OCI-LY1 (cell line): ENCODE data around the gene AGAP1.

Source experiments
- H2AFZ ChIP-seq: fragments of 200-600 bp; sonication (generic), shearing (Covaris generic); 2 replicates; pipeline ENCODE4 v1.6.0; 2014; ENCODE audit warnings: antibody characterized with exemption, mild to moderate bottlenecking, low read length
- H3F3A ChIP-seq: fragments of 200-600 bp; sonication (generic), shearing (Covaris generic); 2 replicates; pipeline ENCODE4 v1.6.0; 2014; ENCODE audit warnings: mild to moderate bottlenecking, antibody characterized with exemption, low read length, moderate library complexity; ENCODE audit not compliant: insufficient read depth
- H3K27ac ChIP-seq: fragments of 200-600 bp; sonication (generic); 2 replicates; pipeline ENCODE4 v1.5.1; 2014; ENCODE audit warnings: low read length, mixed run types, mild to moderate bottlenecking, low read depth; ENCODE audit not compliant: poor library complexity, severe bottlenecking
- H3K27me3 ChIP-seq: fragments of 200-600 bp; sonication (generic); 2 replicates; pipeline ENCODE4 v1.6.0; 2014; ENCODE audit warnings: antibody characterized with exemption, mild to moderate bottlenecking, low read length, moderate library complexity; ENCODE audit not compliant: insufficient read depth
- H3K36me3 ChIP-seq: fragments of 200-600 bp; sonication (generic); 2 replicates; pipeline ENCODE4 v1.6.1; 2014; ENCODE audit warnings: mild to moderate bottlenecking, antibody characterized with exemption, low read length, moderate library complexity, mixed read lengths; ENCODE audit not compliant: insufficient read depth
- H3K4me1 ChIP-seq: fragments of 200-600 bp; sonication (generic); 2 replicates; pipeline ENCODE4 v1.5.1; 2014; ENCODE audit warnings: mild to moderate bottlenecking, low read length, moderate library complexity; ENCODE audit not compliant: insufficient read depth, severe bottlenecking
- H3K4me2 ChIP-seq: fragments of 200-600 bp; sonication (generic), shearing (Covaris generic); 2 replicates; pipeline ENCODE4 v1.6.1; 2014; ENCODE audit warnings: low read length
- H3K4me3 ChIP-seq: fragments of 200-600 bp; sonication (generic); 2 replicates; pipeline ENCODE4 v1.5.1; 2014; ENCODE audit warnings: low read length, low read depth, mild to moderate bottlenecking, mixed read lengths; ENCODE audit not compliant: poor library complexity, severe bottlenecking
- H3K79me2 ChIP-seq: fragments of 200-600 bp; shearing (Covaris generic); 2 replicates; pipeline ENCODE4 v1.6.1; 2016; ENCODE audit warnings: mixed run types, low read length, mixed read lengths; ENCODE audit not compliant: insufficient read depth
- H3K9ac ChIP-seq: fragments of 200-600 bp; sonication (generic), shearing (Covaris generic); 2 replicates; pipeline ENCODE4 v1.6.1; 2014; ENCODE audit warnings: mild to moderate bottlenecking, low read length, mixed read lengths
- H3K9me2 ChIP-seq: fragments of 200-600 bp; sonication (generic), shearing (Covaris generic); 2 replicates; pipeline ENCODE4 v1.6.1; 2014; ENCODE audit warnings: low read depth, mild to moderate bottlenecking, low read length, mixed read lengths
- H3K9me3 ChIP-seq: fragments of 200-600 bp; shearing (Covaris generic); 2 replicates; pipeline ENCODE4 v1.6.1; 2014; ENCODE audit warnings: low read length, mixed read lengths
- H4K20me1 ChIP-seq: fragments of 200-600 bp; sonication (generic), shearing (Covaris generic); 2 replicates; pipeline ENCODE4 v1.6.0; 2016; ENCODE audit warnings: mild to moderate bottlenecking, low read length; ENCODE audit not compliant: insufficient read depth
- EZH2 ChIP-seq: fragments of 200-600 bp; sonication (generic), shearing (Covaris generic); IDR thresholded peaks from 2 replicates; pipeline ENCODE4 v1.8.0; 2017; ENCODE audit warnings: borderline replicate concordance, mixed run types, mild to moderate bottlenecking, antibody characterized with exemption, low read length, moderate library complexity, mixed read lengths
- TF ChIP-seq, protein P1 (sequence below): fragments of 200-600 bp; sonication (generic), shearing (Covaris generic); IDR thresholded peaks from 2 replicates; pipeline ENCODE4 v1.5.1; 2017; ENCODE audit warnings: mild to moderate bottlenecking, antibody characterized with exemption, low read length, moderate library complexity, mixed read lengths

Gene AGAP1

DNA sequence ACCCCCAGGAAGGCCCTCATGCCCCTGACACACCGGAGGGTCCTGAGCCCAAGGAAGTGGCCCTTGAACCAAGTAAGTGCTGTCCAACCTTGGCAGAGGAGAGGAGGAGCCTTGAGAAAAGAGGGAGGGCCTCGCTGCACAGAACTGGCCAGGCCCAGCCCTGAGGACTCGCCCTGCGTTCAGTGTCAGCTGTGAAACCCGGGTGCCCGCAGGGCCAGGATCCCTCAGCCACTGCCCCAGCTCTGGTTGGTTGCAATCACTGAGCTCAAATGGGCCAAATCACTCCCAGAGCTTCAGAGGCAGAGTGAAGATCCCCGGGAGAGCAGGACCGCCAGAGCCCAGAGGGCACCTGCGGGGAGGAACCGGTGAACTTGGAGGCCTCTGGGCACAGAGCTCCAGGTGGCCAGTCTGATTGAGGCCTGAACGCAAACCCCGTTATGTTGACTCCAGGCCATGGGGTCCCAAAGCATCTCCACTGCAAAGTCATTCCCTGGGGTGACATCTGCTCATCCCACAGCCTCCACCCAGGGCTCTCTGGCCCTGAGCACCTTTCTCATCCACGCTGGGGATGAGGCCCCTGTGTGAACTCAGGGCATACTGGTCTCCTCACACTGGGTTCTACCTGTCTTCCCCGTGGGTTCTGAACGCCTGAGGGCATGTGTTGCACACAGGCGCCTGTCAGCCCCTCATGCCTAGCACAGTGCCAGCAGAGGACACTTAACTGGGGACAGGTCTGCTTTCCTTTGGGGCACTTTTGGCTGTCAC is 662.4 kb downstream of the AGAP1 start:
- no peak overlapping the region for H3K4me3 ChIP-seq
- H3K9me3 ChIP-seq, result no peaks in the 10 kb centered on the region
- H3K36me3 ChIP-seq, result no peaks in the 10 kb centered on the region
- no peaks in the 10 kb centered on the region for H3K9me2 ChIP-seq
- H3K27ac ChIP-seq, result no peak overlapping the region
- no peak for TF ChIP-seq EZH2
- TF ChIP-seq, protein P1, sequence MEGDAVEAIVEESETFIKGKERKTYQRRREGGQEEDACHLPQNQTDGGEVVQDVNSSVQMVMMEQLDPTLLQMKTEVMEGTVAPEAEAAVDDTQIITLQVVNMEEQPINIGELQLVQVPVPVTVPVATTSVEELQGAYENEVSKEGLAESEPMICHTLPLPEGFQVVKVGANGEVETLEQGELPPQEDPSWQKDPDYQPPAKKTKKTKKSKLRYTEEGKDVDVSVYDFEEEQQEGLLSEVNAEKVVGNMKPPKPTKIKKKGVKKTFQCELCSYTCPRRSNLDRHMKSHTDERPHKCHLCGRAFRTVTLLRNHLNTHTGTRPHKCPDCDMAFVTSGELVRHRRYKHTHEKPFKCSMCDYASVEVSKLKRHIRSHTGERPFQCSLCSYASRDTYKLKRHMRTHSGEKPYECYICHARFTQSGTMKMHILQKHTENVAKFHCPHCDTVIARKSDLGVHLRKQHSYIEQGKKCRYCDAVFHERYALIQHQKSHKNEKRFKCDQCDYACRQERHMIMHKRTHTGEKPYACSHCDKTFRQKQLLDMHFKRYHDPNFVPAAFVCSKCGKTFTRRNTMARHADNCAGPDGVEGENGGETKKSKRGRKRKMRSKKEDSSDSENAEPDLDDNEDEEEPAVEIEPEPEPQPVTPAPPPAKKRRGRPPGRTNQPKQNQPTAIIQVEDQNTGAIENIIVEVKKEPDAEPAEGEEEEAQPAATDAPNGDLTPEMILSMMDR, result no peak
- no peaks in the 10 kb centered on the region for H3K27me3 ChIP-seq
- no peak overlapping the region for H3K9ac ChIP-seq
- no peaks in the 10 kb centered on the region for H4K20me1 ChIP-seq
- H3K4me1 ChIP-seq, result no peaks in the 10 kb centered on the region
- H3K4me2 ChIP-seq, result no peak overlapping the region
- H2AFZ ChIP-seq, result no peak overlapping the region
- no peaks in the 10 kb centered on the region for H3K79me2 ChIP-seq
- H3F3A ChIP-seq, result no peaks in the 10 kb centered on the region

DNA sequence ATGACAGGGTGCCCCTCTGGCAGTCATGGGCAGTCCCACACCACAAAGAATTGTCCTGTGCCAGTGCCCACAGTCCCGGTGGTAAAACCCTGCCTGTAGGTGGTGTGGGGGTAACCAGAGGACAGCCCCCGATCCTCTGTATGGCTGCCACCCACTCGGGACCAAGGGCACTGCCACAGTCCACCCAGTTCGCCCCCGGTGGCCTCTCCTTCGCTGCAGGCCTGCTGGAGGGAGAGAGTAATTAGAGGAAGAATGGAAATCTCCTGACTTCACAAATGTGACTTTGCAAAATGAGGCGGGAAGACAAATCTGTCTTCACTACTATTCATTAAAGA is 663.0 kb downstream of the AGAP1 start:
- TF ChIP-seq, protein P1, result no peak
- no peak for TF ChIP-seq EZH2
- Histone ChIP-seq H3K4me1 (no peaks in the 10 kb centered on the region), H3K9me2 (no peaks in the 10 kb centered on the region), H3K27ac (no peak overlapping the region), H3K9ac (no peak overlapping the region), H3K4me3 (no peak overlapping the region), H3K4me2 (no peak overlapping the region), H4K20me1 (no peaks in the 10 kb centered on the region), H2AFZ (no peak overlapping the region), H3K9me3 (no peaks in the 10 kb centered on the region), H3K79me2 (no peaks in the 10 kb centered on the region), H3K36me3 (no peaks in the 10 kb centered on the region), H3F3A (no peaks in the 10 kb centered on the region), H3K27me3 (no peaks in the 10 kb centered on the region)

DNA sequence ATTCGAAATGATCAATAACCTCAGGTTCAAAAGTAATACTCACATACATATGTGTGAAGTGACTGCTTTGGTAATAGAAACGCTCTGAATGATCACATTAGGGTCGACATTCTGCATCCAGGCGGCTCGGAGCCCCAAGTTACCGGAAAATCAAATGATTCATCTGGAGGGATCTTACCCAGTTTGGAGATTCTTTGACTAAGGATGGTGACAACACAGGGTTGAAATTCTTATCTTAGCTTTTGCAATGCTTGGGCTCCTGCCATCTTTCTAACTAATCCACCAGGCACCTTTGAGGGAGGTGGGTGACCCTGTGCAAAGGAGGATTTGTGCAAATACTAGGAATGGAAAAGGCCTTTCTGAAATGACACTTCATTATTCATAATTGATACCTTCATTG is 663.5 kb downstream of the AGAP1 start:
- Histone ChIP-seq H3K4me3 (no peak overlapping the region), H3K4me1 (no peaks in the 10 kb centered on the region), H3K4me2 (no peak overlapping the region), H3K27me3 (no peaks in the 10 kb centered on the region), H2AFZ (no peak overlapping the region), H3K36me3 (no peaks in the 10 kb centered on the region), H3K9me2 (no peaks in the 10 kb centered on the region), H3K9ac (no peak overlapping the region), H3K27ac (no peak overlapping the region), H3K79me2 (no peaks in the 10 kb centered on the region), H3K9me3 (no peaks in the 10 kb centered on the region), H3F3A (no peaks in the 10 kb centered on the region), H4K20me1 (no peaks in the 10 kb centered on the region)
- no peak for TF ChIP-seq EZH2
- TF ChIP-seq, protein P1, result no peak
